BJ (cell line): ENCODE data around the gene XKR3. TPM values are rescaled to one million over a fixed set of nuclear protein-coding genes. Genes with fewer than 3 reads are reported as not detected.
"Not testable (repeated sequence)": the region's sequence is repeated elsewhere in the genome, so short reads cannot be mapped to it uniquely, and the experiment has no call there.

Source experiments
- CTCF ChIA-PET: fragments of 350-600 bp; formaldehyde crosslinking; extraction: SDS; loops from one replicate; lab custom pipeline; 2021; ENCODE audit warnings: antibody characterized with exemption, inconsistent platforms; lab: Yijun Ruan, JAX
- POLR2A ChIA-PET: fragments of 300-600 bp; sonication (Branson Sonifier 250); formaldehyde crosslinking; extraction: SDS; loops from one replicate; lab custom pipeline; 2021; ENCODE audit warnings: antibody characterized with exemption; lab: Charles Lee
- DNase-seq: peaks from one replicate; pipeline ENCODE4 v3.0.0-alpha.2; 2011; ENCODE audit warnings: low read depth
- H3K27me3 ChIP-seq: 2 replicates; pipeline ENCODE4 v1.6.0; 2011; ENCODE audit warnings: low read length; ENCODE audit not compliant: control insufficient read depth, insufficient read depth
- H3K36me3 ChIP-seq: 2 replicates; pipeline ENCODE4 v1.5.1; 2011; ENCODE audit warnings: low read length; ENCODE audit not compliant: control insufficient read depth, insufficient read depth
- H3K4me3 ChIP-seq: 2 replicates; pipeline ENCODE4 v1.5.1; 2011; ENCODE audit warnings: low read depth, mild to moderate bottlenecking, control low read depth, low read length
- polyA minus RNA-seq: library from RNA; depleted of rRNA, polyadenylated mRNA; stranded (reverse); fragments of >200 nt; gene quantifications from 2 replicates; pipeline ENCODE4 v1.2.3, GENCODE V29; 2011; rRNA and poly(A)+ RNA removed
- polyA plus RNA-seq: library from polyadenylated mRNA; depleted of rRNA; stranded (reverse); fragments of >200 nt; gene quantifications from 2 replicates; pipeline ENCODE4 v1.2.3, GENCODE V29; 2011; rRNA removed
- TF ChIP-seq, protein P1 (sequence below): IDR thresholded peaks from 2 replicates; pipeline ENCODE4 v1.5.1; 2011; ENCODE audit warnings: low read depth, mild to moderate bottlenecking, control low read depth, inconsistent platforms, low read length, moderate library complexity; ENCODE audit not compliant: insufficient read depth

Gene XKR3
- polyA plus RNA-seq, result not detected in 2 replicates
- not detected in 2 replicates for polyA minus RNA-seq

DNA sequence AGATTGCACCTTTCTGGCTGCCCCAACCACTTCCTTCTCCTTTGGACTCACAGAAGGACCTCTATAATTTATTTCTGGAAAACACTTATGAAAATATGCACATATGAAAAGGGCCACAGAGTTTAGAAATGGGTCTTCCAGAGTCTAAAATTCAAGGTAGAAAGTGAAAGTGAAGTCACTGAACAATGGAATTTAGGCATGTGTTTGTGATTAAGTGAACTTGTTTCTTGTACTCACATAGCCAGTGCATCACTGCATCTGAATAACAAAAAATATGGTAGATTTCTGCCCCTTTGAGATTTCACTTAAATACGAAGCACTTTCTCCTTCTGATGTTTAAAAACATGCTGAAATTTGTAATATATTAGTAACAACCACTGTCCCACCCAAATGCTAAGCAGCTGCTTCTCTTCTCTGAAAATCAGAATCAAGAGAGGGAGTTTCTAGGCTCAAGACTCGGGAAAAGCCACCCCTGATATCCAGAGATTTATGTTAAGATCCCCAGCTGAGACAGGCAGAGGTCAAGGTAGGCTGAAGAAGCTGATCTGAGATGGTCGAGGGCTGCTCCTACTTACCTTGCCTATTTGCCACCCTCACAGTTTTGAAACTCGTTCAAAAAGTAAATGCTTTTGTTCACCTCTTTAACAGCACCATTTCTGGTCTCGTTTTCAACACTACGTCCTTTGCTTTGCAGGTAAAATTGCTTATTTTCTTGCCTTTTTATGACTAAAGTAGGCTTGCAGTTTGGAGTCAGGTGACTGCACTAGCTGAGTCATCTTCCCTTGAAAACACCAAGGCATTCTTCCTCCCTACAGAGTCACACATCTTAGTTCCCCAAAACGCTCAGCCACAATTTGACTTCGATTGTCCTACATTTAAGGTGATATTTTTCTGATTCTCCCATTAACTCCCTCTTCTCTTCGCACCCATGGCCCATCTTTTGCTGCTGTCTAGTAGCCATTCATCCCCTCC is at the start of gene XKR3:
Gene XKR3, minus strand, starts transcription at position 696 of the 972 bp plus-strand sequence. CDS start 17,338 bp downstream, outside the sequence.
- DNase-seq, result no peak
- ChIA-PET CTCF (no interaction called here), POLR2A (no interaction called here)
- no peaks in the 10 kb centered on the region for H3K27me3 ChIP-seq
- TF ChIP-seq, protein P1, sequence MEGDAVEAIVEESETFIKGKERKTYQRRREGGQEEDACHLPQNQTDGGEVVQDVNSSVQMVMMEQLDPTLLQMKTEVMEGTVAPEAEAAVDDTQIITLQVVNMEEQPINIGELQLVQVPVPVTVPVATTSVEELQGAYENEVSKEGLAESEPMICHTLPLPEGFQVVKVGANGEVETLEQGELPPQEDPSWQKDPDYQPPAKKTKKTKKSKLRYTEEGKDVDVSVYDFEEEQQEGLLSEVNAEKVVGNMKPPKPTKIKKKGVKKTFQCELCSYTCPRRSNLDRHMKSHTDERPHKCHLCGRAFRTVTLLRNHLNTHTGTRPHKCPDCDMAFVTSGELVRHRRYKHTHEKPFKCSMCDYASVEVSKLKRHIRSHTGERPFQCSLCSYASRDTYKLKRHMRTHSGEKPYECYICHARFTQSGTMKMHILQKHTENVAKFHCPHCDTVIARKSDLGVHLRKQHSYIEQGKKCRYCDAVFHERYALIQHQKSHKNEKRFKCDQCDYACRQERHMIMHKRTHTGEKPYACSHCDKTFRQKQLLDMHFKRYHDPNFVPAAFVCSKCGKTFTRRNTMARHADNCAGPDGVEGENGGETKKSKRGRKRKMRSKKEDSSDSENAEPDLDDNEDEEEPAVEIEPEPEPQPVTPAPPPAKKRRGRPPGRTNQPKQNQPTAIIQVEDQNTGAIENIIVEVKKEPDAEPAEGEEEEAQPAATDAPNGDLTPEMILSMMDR, result no peak
- no peaks in the 10 kb centered on the region for H3K36me3 ChIP-seq
- H3K4me3 ChIP-seq, result no peak within 1 kb of the TSS

DNA sequence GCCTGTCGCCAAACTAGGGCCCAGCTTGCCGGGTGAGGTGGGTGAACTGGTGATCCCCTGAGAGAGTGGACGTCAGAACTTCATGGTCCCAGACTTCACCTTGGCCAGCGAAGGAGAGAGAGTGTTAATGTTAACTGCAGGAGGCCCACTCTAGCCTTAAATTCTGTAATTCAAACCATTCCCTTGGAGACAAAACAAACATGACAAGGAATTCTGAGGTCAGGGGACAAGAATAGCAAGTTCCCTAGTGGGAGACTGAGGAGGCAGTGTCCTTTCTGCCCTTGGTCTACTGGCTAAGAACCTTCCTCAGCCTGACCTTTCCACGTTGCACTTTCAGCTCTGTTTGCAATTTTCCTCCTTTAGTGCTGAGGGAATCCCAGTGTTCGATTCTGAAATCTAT is 44.4 kb upstream of the XKR3 start:
- POLR2A ChIA-PET, DNase-seq, H3K36me3 ChIP-seq, H3K27me3 ChIP-seq, CTCF ChIA-PET, H3K4me3 ChIP-seq: not testable (repeated sequence)

DNA sequence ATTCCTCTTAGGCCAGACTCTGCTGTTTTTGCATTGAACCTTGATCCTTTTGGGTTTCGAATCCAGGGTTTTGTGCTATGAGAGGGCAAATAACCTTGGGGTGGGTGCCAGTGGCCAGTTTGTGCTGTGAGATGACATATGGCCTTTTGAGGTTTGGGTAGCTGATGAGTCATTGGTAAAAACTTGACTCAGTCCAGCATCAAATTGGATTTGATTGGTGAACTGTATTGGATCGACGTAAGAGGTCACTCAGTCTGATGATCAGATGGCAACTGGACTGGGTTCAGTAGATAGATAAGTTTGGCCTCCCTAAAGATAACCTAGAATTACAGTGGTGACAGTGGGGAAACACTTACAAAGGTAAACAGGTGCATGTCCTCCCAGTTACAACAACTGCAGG is 41.0 kb upstream of the XKR3 start:
- no peak for DNase-seq
- TF ChIP-seq, protein P1, result no peak
- POLR2A ChIA-PET, result no interaction called here
- Histone ChIP-seq H3K36me3 (no peaks in the 10 kb centered on the region), H3K27me3 (no peaks in the 10 kb centered on the region), H3K4me3 (no peak overlapping the region)
- CTCF ChIA-PET, result no interaction called here

- POLR2A ChIA-PET, CTCF ChIA-PET, H3K4me3 ChIP-seq, H3K36me3 ChIP-seq, DNase-seq, H3K27me3 ChIP-seq: not testable (repeated sequence)
These were observed 31.6 kb upstream of the XKR3 start for GRCh38 chr22:16856851-16857250.

- DNase-seq, result no peak
- ChIA-PET POLR2A (no interaction called here), CTCF (no interaction called here)
- Histone ChIP-seq H3K36me3 (no peaks in the 10 kb centered on the region), H3K4me3 (no peak overlapping the region), H3K27me3 (no peaks in the 10 kb centered on the region)
- TF ChIP-seq, protein P1, result no peak
These were observed 29.4 kb upstream of the XKR3 start for GRCh38 chr22:16854631-16855030.

DNA sequence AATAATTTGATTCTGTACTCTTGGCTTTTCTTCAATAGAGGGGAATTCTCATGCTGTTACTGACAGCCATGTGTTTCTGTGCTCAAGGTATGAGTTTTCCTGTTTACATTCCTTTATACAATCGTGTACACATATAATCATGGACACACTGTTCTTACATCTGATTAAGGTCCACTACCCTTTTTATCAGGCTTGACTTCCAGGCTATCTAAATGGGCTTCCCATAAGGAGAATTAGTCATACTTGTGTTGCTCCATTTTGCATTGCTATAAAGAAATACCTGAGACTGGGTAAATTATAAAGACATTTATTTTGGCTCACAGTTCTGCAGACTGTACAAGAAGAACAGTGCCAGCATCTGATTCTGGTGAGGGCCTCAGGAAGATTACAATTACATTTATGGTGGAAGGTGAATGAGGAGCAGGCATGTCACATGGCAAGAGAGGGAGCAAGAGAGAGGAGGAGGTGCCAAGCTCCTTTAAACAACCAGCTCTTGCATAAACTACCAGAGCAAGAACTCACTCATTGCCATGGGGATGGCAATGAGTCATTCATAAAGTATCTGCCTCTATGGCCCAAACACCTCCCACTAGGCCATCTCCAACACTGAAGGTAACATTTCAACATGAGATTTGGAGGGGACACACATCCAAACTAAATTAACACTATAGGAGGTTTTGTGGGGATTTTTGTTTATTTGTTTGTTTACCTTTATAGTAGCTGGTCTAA is 26.2 kb upstream of the XKR3 start:
- CTCF ChIA-PET, POLR2A ChIA-PET, H3K27me3 ChIP-seq, H3K4me3 ChIP-seq, DNase-seq, H3K36me3 ChIP-seq: not testable (repeated sequence)
